Transverse colon (tissue), 4 donors: ENCODE measurements around the gene AGMO. TPM values are rescaled to one million over a fixed set of nuclear protein-coding genes. Genes with fewer than 3 reads are reported as not detected.

Source experiments
- DNase-seq: peaks from one replicate; pipeline ENCODE4 v3.0.0-alpha.2; 2019
- H3K27ac ChIP-seq, 4 donors: fragments of 200-600 bp; sonication (generic); 2 replicates each; pipeline ENCODE4 v1.5.1; 2016 to 2018; ENCODE audit warnings: inconsistent platforms in 4 of 4
- H3K27me3 ChIP-seq: fragments of 200-600 bp; sonication (generic); 2 replicates; pipeline ENCODE4 v1.5.1; 2017; ENCODE audit warnings: inconsistent platforms
- H3K36me3 ChIP-seq, 4 donors: fragments of 200-600 bp; sonication (generic); 2 replicates each; pipeline ENCODE4 v1.5.1; 2017 to 2019; ENCODE audit warnings: inconsistent platforms in 4 of 4
- H3K4me1 ChIP-seq, 4 donors: fragments of 200-600 bp; sonication (generic); 2 replicates each; pipeline ENCODE4 v1.5.1; 2017 to 2020; ENCODE audit warnings: inconsistent platforms in 4 of 4
- H3K4me3 ChIP-seq, 4 donors: fragments of 200-600 bp; sonication (generic); 1 replicate in 1 of 4; 2 replicates in 3 of 4; pipeline versions ENCODE4 v1.5.1 to v1.6.1; 2017 to 2019; ENCODE audit warnings: inconsistent platforms in 4 of 4
- H3K9me3 ChIP-seq, 2 donors: fragments of 200-600 bp; sonication (generic); 2 replicates each; pipeline ENCODE4 v1.5.1; 2017 to 2019; ENCODE audit warnings: inconsistent platforms in 2 of 2
- EP300 ChIP-seq: sonication (generic); formaldehyde crosslinking; IDR thresholded peaks from one replicate; pipeline ENCODE4 v1.6.1; 2017; ENCODE audit warnings: antibody characterized with exemption, low read depth
- POLR2A ChIP-seq: fragments of 450-650 bp; IDR thresholded peaks from one replicate; pipeline ENCODE4 v1.6.1; 2016; ENCODE audit warnings: antibody characterized with exemption, mild to moderate bottlenecking, moderate library complexity
- POLR2AphosphoS5 ChIP-seq, 3 donors: sonication (generic); formaldehyde crosslinking; IDR thresholded peaks; one replicate each; pipeline ENCODE4 v1.6.1; 2016; ENCODE audit warnings: antibody characterized with exemption in 3 of 3
- WGBS, 2 donors: methylation state at CpG; one replicate each; pipeline ENCODE4 v1.1.5; 2018; ENCODE audit warnings: low coverage in 1 of 2; 5-methylcytosine and 5-hydroxymethylcytosine counted together
- in situ Hi-C, 4 donors: fragments of 200-750 bp; cut with MboI; loops; one replicate each; pipeline versions ENCODE4 v1.15.0 to v1.15.1; 2017; ENCODE audit warnings: low sequenced_read_pairs in 3 of 4, low pct_ligation_motif_present in 1 of 4, low pct_unique_long_range_greater_than_20kb in 1 of 4
- intact Hi-C: fragments of 100-400 bp; cut with DNase I; formaldehyde crosslinking; loops from one replicate; pipeline ENCODE4 v1.15.1; 2023; ENCODE audit warnings: low total_unique reads
- total RNA-seq, 4 donors: library from RNA; depleted of rRNA; stranded (reverse); fragments of >200 nt; gene quantifications; one replicate each; pipeline ENCODE4 v1.1.0, GENCODE V29; 2016
- TF ChIP-seq, protein P1 (sequence below), 5 experiments: fragments of 200-600 bp in 3 of 5; fragments of 450-650 bp in 2 of 5; sonication (generic) in 3 of 5; IDR thresholded peaks; 1 replicate in 2 of 5; 2 replicates in 3 of 5; pipeline ENCODE4 v1.5.1; 2016 to 2017; ENCODE audit warnings: antibody characterized with exemption in 5 of 5, inconsistent platforms in 3 of 5, mild to moderate bottlenecking in 2 of 5, moderate library complexity in 1 of 5

Gene AGMO
- total RNA-seq, 4 donors from 2014 or later = 1.5 to 5.7 (median 2.7) TPM; not detected in 1

DNA sequence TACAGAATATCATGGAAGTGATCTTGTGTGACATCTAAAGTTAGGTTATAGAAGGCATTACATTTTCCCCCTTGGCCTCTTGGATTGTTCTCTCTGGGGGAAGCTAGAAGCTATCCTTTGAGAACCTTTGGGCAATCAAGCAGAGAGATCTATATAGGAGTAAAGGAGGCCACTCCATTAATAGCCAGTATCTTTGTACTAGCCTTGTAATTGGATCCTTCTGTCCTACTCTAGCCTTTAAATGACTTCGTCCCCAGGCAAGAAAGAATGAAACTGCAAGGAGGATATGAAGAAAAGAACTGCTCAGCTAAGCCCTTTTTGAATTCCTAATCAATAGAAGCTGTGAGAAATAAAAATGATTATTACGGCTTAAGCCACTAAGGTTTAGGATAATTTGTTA lies 230.9 kb downstream of the AGMO start:
- Histone ChIP-seq H3K9me3 (no peaks in the 10 kb centered on the region), H3K27ac (no peak overlapping the region), H3K36me3 (no peaks in the 10 kb centered on the region), H3K4me3 (no peak overlapping the region), H3K4me1 (no peaks in the 10 kb centered on the region), H3K27me3 (no peaks in the 10 kb centered on the region)
- intact Hi-C loops = no loop called here
- TF ChIP-seq, protein P1, sequence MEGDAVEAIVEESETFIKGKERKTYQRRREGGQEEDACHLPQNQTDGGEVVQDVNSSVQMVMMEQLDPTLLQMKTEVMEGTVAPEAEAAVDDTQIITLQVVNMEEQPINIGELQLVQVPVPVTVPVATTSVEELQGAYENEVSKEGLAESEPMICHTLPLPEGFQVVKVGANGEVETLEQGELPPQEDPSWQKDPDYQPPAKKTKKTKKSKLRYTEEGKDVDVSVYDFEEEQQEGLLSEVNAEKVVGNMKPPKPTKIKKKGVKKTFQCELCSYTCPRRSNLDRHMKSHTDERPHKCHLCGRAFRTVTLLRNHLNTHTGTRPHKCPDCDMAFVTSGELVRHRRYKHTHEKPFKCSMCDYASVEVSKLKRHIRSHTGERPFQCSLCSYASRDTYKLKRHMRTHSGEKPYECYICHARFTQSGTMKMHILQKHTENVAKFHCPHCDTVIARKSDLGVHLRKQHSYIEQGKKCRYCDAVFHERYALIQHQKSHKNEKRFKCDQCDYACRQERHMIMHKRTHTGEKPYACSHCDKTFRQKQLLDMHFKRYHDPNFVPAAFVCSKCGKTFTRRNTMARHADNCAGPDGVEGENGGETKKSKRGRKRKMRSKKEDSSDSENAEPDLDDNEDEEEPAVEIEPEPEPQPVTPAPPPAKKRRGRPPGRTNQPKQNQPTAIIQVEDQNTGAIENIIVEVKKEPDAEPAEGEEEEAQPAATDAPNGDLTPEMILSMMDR (IDR thresholded peaks at IDR 0.05) = no peak
- TF ChIP-seq POLR2A (no peak), EP300 (no peak), POLR2AphosphoS5 (IDR thresholded peaks at IDR 0.05) (no peak)
- in situ Hi-C loops = no loop called here
- no peak for DNase-seq
- 67 to 86% methylated on average over 2 of the region's 2 CpGs for WGBS, 2 donors

DNA sequence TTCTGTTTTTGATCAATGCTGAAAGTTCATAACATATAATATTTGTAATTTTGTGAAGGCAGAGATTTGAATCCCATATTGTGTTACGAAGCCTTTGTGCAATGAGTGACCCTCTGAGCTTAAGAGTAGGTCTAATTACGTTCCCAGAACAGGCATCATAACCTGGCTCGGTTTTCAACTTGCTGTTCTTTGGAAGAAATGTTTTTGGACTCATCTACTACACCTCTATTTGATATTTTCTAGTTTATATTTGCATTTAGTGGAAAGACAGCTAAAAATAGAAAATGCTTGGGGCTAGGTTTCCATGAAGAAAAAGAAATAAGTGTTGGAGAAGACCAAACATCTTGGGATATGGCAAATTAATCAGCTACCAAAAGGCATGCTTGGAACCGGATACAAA lies 234.8 kb downstream of the AGMO start:
- intact Hi-C loops = no loop called here
- in situ Hi-C loops = loop anchor here in 1 of 4 donors (10.0 kb wide), 1 partner anchor 398 kb away; no protein-coding TSS in a partner anchor
- H3K4me1 ChIP-seq = no peaks in the 10 kb centered on the region
- WGBS, 2 donors = 88 to 93% methylated on average over 3 to 4 of the region's 4 CpGs
- no peaks in the 10 kb centered on the region for H3K9me3 ChIP-seq
- no peak overlapping the region for H3K4me3 ChIP-seq
- no peak overlapping the region for H3K27ac ChIP-seq
- no peak for DNase-seq
- H3K36me3 ChIP-seq = no peaks in the 10 kb centered on the region
- no peaks in the 10 kb centered on the region for H3K27me3 ChIP-seq
- TF ChIP-seq EP300 (no peak), POLR2AphosphoS5 (IDR thresholded peaks at IDR 0.05) (no peak), POLR2A (no peak)
- TF ChIP-seq, protein P1 (IDR thresholded peaks at IDR 0.05) = no peak

DNA sequence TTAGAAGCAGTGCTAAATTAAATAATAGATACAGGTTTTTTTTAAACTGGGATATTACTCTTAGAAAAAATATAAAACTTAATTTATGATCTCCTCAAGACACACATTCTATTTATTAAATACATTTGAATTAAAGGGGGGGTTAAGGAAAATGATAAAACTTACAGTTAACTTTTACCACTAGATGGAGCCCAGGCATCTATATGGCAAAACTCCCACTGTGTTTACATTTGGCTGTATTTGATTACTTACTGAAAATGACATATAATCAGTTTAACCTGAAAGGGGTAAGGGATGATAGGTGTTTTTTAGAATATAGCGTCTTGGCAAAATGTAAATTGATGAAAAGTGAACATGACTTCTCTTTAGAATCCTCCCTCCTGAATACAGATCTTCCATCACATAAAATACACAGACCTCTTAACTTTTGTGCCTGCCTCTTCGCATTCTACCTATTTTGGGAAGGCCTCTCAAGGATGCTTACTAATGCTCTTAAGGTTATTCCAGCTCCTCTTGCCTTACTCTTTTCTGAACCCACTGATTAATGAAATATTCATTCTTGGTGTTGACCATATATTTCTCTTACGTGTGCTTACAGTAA lies 235.7 kb downstream of the AGMO start:
- in situ Hi-C loops = loop anchor here in 1 of 4 donors (10.0 kb wide), 1 partner anchor 399 kb away; no protein-coding TSS in a partner anchor

DNA sequence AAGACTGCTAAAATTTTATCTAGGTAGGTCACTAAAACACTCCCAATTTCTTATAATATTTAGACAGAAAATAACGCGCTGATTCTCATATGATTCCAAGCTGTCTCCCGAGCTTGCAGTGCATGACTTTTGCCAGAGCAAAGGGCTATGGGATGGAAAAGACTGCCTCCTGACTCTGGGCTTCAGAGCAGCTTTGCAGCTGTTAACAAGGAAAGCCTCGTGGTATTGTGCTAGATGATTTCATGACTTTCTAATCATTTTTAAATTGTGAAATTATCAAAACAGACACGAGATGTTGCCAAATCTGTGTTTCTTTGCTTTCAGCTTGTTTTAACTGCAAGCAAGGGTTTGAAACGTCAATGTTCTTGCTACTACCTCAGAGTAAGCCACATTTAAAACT lies 238.3 kb downstream of the AGMO start:
- TF ChIP-seq EP300 = no peak
- TF ChIP-seq POLR2AphosphoS5 (IDR thresholded peaks at IDR 0.05) = no peak
- in situ Hi-C loops (loop anchor here (10.0 to 25.0 kb wide), 4 partner anchors 389 to 764 kb away; no protein-coding TSS in a partner anchor), intact Hi-C loops (no loop called here)
- Histone ChIP-seq H3K4me3 (no peak overlapping the region), H3K4me1 (no peaks in the 10 kb centered on the region), H3K27ac (no peak overlapping the region), H3K36me3 (no peaks in the 10 kb centered on the region), H3K9me3 (no peaks in the 10 kb centered on the region), H3K27me3 (no peaks in the 10 kb centered on the region)
- no peak for DNase-seq
- WGBS, 2 donors = 57 to 62% methylated on average over 6 of the region's 6 CpGs

More for the DNA sequence above, 235.7 kb downstream of the AGMO start:
- no peaks in the 10 kb centered on the region for H3K9me3 ChIP-seq
- no peaks in the 10 kb centered on the region for H3K4me1 ChIP-seq
- intact Hi-C loops = no loop called here
- no peak overlapping the region for H3K4me3 ChIP-seq
- H3K27ac ChIP-seq = no peak overlapping the region
- H3K27me3 ChIP-seq = no peaks in the 10 kb centered on the region
- TF ChIP-seq, protein P1 (IDR thresholded peaks at IDR 0.05) = peak; percentile 34 to 52 (median 44)
- no peak for TF ChIP-seq POLR2AphosphoS5 (IDR thresholded peaks at IDR 0.05)
- no peaks in the 10 kb centered on the region for H3K36me3 ChIP-seq
- no peak for DNase-seq
- 60 to 69% methylated on average over 3 of the region's 3 CpGs for WGBS, 2 donors
